HTERT RPE-1 (cell line): Measurements from ENCODE around the gene RARRES1.

Experiments
- in situ Hi-C: fragments of 300-500 bp; cut with MboI; formaldehyde crosslinking; loops from 4 replicates; pipeline ENCODE4 v1.14.3; 2020; ENCODE audit warnings: low sequenced_read_pairs

RARRES1 gene

DNA sequence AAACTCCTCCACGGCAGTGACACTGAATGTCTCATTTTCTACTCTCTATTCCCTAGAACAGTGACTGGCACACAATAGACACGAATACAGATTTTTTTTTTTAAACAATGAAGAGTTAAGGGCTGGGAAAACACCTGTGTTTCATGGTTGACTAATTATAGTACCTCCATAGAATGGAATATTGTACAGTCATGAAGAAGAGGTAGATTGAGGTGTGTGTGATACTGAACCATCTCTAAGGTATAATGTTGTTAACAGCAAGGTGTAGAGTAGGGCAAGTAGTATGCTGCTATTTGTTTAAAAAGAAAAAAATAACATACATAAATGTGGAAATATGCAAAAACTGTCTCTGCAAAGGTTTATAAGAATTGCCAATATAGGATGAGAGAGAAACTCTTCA, 5.2 kb upstream of the RARRES1 start:
- in situ Hi-C loops, result no loop called here

DNA sequence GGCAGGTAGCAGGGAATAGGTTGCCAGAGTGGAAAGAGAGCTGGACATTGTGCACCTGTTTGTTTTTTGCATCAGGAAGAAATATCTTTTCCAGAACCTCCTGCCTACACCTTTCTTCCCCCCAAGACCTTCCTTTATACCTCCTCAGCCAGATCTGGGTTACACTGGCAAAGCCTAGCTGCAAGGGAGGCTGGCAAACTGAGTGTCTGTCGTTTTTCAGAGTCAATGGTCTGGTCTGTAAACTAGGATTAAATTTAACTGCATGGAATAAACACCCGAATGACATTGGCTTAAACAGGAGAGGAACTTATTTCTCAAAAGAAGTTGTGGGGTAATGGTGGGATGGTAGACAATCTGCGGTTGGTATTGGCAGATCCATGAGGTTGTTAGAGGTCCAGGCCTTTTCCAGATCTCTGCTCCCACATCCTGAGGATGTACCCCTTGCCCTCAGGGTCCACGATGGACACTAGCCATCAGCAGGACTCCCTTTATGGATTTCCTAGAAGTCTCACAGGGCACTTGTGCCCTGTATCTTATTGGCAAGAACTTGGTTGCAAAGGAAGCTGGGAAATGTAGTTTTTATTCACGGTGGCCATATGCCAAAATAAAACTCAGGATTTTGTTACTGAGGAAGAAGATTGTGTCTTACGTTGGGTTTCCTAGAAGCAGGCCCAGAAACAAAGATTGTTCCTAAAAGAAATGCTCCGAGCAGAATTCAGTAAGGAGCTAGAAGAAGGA, 3.2 kb upstream of the RARRES1 start:
- in situ Hi-C loops, result no loop called here

DNA sequence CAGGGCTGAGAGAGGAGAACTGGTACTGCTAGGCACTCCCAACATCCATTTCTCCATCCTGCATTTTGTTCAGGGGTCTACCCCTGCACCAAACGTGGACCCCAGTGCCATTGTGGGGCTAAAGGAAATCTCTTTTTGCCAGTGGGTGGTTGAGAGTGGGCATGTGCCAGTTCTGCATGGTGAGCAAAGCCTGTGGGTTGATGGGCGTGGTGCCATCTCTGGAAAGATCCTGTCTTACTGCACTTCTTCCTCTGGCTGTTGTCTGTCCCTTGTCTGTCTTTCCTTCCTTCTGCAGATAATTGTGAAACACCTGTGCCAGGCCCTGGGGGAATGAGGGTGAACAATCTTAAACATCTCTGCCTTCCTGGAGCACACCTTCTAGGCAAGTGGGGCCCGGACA, 1.4 kb upstream of the RARRES1 start:
- in situ Hi-C loops, result no loop called here

DNA sequence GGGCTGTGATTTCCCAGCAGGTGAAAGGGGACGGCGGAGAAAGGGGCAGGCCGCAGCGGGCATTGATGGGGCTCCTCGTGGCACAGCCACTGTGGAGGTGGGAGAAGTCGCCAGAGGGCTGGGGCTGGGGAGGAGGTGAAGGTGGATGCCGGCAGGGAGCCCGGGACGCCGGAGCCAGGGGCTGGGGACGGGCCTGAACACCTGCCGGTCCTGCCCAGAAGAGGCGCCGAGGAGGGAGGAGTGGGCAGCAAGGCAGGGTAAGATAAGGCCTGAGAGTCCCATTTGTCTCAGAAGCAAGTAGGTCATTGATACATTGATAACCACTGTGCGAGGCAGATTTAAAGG, 571 bp upstream of the RARRES1 start:
- in situ Hi-C loops, result no loop called here

DNA sequence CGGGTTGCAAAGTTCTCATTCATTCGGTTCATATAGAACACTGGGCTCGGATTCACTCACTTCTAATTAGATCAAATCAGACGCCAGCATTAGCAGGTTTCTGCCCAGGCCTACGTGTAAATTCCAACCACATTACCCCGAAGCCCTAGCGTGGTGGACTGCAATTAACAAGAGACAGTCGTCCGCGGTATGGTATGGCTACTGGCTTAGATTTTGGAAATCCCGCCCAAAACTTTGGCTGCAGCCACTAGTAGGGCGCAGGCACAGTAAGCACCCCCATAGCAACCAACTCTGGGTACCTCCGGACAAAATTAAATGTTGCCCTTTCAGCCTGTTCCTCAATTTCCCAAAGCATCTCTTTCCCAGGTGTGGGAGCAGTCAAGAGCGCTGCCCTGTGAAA, 771 bp downstream of the RARRES1 start:
- in situ Hi-C loops, result no loop called here

DNA sequence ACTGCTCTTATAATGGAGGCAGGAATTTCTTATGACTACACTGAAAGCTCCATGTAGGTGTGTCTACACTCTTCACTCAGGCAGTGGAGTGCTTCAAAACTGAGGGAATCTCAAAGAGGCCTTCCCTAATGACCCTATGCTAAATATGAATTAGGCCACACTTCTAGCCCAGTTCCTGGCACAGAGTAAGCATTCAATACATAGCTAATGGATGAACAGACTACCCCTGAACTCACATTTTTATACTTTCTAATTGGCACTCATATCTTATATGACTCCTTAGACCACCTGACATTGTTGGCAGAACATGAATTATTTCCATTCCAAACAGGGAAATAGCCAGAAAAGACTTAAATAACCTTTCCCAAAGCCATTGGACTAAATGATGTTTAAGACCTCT, 3.4 kb downstream of the RARRES1 start:
- in situ Hi-C loops, result no loop called here

DNA sequence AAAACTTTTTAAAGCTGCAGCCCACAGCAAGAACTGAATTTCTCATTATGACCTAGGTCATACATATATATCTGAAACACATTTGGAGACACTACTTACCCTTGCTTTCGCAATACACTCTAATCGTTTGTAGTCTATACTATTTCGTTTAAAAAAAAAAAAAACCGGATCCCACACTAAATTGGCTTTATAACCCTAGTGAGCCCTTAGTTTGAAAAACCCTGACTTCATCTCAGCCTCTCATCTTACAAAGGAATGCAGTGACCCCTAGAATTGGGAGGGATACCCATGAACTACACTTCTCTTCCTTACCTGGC, 4.2 kb downstream of the RARRES1 start:
- in situ Hi-C loops, result no loop called here

DNA sequence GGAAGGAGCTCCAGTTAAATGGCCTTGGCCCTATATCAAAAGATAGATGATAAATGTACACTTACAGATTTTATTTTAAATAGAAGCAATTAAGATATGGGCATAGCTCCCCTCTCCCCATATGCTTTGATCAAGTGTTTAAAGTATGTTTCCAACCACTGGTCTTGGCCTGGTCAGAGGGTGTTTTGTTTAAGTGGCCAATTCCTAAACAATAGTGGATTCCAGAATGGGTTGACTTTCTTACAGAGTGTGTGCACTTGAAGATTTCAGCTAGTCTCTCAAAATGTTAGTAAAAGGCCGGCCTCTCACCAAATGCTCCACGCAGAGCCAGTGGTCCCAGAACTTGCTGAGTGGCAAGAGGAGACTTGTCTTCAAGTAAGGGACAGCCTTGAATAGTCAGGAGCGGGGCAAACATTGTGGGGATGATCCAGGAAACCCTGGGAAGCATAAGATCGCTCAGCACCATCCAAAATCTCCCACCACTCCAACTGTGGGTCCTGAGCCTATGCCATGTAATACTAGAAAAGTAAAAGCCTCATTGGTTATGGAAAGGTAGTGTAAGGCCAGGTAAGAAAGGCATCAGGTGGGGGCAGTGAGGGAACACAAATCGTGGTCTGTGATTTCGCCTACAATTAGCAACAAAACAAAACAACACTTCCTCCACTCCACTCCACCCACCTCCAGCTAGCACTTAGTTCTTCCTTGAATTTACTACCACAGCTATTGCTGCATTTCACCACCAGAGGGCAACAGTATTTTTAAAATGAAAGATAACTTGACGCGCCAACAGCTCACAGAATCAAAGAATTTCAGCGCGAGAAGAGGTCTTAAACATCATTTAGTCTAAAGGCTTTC, 4.8 kb downstream of the RARRES1 start:
- in situ Hi-C loops, result no loop called here

DNA sequence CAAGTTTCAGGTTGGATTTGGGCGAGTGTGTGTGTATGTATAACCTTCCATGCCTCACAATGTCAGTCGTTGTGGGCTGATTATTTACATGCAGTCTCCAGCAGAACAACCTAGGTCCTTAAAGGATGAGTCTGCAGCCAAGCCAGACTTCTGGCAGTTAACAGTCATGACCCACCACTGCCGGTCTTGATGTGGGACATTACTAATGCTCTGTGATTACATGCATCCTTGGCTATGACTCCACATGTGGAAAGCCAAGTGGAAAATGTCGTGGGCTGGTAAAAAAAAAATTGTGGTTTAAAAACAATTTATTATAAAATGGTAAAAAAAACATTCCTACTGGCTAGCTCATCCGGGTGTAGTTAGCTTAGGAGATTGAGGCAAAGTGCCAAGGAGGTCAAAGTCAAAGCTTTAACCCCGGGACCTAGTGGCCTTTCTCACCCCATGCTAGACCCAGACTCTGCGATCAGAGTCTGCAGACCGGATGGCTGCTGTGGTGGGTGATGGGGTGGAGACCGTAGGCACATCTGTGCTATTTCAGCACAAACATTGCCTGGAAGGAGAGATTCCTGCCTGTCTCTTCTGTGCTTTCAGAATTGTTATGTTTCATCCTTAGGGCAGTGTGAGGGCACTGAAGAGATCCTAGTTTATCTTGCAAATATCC, 6.8 kb downstream of the RARRES1 start:
- in situ Hi-C loops, result no loop called here

DNA sequence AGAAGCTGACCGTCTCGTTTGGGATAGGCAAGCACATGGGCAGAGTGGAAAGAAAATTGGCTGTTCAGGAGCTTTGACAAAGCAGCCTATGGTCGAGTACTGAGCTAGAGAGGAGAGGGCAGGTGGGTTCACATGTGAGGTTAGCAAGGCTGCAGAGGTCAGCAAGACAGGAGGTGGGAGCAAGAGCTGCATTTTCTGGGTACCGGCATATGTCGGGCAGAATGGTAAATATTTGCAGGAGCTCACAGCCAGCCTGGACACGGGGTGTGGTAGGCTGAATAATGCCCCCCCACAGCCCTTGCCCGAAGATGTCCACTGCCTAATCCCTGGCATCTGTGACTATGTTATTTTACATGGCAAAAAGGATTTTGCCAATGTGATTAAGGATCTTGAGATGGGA, 8.3 kb downstream of the RARRES1 start:
- in situ Hi-C loops, result no loop called here

DNA sequence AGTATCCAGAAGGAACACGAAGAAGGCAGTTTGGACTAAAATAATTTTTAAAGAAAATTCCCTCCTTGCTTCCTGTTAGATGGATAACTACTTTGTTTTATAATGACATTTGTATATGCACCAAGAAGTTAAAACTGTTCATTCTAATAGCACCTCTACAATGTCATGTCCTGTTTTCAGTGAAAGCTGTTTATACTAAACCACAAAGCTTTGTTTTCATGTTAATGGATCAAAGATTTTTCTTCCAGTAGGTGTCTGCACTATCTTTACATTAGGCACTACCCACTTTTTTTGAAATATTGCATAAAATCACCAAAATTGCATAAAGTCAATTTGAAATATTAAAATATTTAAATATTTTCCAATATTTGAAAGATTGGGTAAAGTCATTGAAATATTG, 10.1 kb downstream of the RARRES1 start:
- in situ Hi-C loops, result no loop called here

DNA sequence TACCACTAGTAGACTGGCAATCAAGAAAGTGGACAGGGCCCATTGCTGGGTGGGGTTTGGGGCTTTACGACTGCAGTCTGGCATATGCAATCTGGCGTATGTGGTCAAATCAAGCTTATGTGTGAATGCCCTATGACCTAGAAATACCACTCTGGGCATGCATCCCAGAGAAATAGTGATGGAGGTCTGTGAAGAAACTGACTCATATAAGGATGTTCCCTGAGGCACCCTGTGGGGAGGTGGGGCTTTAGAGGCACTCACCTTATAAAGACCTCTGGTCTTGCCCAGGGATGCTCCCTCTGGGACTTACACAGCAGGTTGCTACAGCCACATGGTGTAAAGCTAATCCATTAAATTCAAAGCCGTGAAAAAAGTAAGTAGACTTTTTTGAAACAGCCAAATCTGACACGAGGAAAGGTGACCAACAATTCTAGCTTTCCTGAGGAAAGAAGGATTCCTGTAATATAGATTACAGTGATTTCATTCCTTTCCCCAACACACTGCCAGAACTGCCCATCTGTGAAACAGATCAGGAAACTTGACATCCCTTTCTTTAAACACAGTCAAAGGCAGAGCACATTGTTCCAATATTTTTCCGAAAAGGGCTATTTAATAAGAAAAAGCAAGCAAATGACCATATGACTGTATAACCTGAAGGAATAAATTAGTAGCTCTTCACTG, 13.6 kb downstream of the RARRES1 start:
- in situ Hi-C loops, result no loop called here

DNA sequence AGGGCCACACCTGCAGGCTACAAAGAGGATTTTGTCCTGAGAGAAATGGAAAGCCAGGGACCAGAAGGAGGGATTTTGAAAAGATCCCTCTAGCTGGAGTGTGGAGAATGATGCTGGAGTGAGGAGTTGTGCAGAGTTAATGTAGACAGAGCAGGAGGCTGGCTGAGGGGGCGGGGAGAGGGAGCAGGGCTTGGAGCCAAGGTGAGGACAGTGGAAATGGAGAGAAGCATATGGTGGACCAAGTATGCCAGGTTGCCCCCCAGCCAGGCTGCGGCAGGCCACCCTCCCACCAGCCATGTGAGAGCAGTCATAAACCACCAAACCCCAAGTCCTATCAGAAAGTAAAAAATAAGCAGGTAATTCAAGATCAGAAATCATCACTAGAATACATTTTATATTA, 14.7 kb downstream of the RARRES1 start:
- in situ Hi-C loops, result no loop called here

DNA sequence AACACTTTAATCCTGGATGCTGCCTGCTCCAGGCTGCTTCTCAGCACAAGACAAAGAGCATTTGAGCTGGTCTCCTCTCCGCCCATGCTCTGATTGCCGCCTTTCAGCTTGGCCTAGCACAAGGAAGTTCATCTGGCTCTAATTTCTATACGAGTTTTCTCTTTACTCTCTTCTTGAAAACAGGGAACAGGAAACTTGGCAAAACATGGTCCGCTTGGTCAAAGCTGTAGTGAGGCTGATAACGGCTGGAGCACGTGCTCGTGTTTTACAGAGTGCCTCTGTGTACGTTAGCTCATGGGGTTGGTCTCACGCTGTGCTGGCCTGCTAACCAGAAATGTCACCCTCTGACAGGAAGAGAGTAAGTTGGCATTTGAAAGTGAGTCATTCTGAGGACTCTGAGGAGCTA, 19.2 kb downstream of the RARRES1 start:
- in situ Hi-C loops, result no loop called here

DNA sequence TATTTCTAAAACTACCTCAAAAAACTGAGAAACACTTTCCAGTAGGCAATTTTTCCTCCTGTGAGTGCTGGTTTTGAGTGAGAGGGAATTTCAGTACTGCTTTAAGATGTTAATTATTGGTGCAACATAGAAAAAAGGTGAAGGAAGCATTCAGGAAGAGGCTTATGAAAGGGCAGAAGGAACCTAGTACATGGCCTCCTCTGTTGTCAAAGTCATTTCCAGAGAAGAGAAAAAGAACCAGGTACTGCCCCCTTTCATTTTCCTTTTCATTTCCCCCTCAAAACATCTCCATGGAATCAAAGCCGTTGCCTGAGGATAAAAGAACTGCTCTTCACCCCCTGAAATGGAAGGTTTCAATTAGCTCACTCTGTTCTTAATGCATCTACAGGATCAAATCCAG, 19.8 kb downstream of the RARRES1 start:
- in situ Hi-C loops, result no loop called here

DNA sequence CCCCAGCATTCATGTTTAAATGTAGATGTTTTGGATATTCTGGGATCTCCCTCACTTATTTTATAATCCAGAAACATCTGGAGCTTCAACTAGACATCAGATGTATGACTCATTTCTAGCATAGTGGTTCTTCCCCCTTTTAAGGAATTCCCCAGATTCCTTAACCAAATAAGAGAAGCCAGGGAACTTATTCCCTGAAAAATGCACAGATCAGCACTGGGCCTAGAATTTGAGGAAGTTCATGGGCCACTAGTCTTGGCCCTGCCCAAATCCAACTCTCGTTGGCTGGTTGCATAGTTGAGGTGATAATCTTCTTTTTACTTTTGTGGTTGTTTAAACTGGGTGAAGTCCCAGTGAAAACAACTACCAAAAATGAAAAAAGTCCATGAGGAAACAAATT, 20.4 kb downstream of the RARRES1 start:
- in situ Hi-C loops, result no loop called here

DNA sequence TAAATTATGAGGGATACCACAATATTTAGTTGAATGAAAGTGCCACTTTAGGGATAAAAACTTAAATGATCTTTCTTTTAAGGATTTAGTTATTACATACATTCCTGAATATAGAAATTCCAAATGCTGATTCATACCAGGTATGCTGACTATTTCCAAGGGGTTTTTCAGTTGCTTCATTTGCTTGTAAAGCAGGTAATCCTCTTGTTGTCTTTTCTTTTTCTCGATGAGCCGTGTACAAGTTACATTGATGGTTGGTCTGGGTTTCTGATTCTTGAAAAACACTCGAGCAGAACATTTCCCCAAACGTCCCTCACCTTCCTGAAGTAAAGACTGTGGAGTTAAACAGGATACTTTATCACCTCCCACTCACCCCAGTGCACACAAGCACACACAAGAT, 21.7 kb downstream of the RARRES1 start:
- in situ Hi-C loops, result no loop called here

DNA sequence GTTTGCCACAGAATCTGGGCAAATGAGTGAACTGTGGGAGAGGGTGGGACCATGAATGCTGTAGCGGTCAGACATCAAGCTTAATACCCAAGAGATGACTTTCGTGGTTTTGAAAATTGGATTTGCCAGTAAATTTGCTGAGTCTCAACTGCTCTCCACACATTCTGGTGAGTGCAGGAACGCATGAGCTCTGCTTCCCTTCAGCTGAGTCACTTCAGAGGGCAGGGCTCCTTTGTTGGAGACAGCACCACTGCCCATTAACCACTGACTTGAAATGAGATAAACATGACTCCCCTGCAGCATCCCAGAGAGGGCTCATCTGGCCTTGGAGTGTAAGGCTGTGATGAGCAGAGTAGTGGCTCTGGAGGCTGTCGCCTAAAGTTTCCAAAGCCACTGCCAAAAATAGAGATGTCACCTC, 22.6 kb downstream of the RARRES1 start:
- in situ Hi-C loops, result no loop called here

DNA sequence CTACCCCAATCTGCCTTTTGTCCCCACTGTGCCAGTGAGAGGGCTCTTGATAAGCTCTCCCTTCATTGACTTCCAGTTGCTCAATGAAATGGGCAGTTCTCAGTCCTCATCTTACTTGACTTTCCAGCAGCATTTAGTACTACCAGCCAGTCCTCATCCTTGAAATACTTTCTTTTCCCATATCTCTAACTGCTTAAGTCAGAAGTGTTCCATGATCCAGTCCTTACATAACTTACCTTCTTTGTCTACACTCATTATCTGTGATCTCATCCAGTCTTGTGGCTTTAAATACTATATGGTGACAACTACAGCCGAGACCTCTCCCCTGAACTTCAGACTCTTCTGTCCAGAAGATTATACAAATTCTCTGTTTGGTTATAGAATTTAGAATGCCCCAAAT, 28.7 kb downstream of the RARRES1 start:
- in situ Hi-C loops, result no loop called here

DNA sequence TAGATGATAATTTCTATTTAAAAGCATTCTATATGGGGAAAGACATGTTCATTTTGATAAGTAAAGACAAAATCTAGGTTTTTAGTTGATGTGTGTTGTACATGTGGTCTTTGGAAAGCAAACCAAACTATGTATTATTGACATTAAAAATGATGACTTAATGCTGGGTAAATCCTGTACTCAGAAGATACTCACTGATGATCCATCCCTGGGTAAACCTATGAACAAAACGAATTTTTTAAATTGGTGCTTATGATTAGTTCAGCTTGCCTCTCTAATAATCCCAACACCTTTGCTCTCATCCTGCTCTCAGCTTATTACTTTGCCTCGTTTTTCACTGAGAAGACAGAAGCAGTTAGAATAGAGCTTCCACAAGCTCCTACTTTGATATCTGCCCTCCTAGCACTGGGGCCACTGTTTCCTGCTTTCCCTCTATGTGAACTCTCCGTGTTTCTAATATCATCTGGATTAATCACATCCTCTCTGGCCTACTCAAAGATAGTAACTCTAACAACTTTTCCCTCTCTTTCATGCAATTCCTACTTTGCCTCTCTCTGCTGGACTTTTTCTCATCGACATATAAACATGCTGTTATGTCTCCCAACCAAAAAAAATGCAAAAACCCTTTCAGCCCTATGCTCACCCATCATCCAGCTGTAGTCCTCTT, 29.3 kb downstream of the RARRES1 start:
- in situ Hi-C loops, result no loop called here

DNA sequence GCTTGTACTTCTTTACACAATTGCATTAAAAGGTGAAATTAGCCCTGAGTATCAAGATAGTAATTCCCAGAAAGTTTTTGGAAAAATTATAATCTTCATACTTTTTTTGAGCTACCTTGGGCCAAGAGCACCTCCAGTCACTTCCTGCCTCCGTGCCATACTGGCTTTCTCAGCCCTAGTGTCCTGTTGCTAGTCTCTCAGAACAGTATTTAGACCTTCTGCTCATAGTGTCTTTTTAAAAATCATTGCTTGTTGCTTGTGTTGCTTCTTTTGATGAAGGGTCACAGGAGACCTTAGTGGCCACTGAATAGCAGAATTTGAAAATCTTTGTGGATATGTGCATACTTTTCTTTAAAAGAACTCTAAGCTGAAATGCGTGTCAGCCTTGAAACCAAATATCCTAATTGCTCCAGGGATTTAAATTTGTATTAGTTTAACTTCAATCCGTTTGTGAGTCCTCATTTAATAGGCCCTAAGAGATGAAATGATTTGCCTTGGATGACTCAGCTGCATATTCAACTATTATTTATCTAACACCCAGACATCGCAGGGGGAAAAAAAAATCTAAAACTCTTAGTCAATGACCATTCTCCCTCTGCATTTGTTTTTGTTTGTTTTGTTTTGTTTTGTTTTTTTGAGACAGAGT, 30.7 kb downstream of the RARRES1 start:
- in situ Hi-C loops, result no loop called here
